Smooth muscle cell (in vitro differentiated cells): ENCODE results near the gene GALNT17. TPM values are rescaled to one million over a fixed set of nuclear protein-coding genes. Genes with fewer than 3 reads are reported as not detected.

Experiments
- DNase-seq: peaks from one replicate; lab custom pipeline; 2025; ENCODE audit not compliant: unreplicated experiment; lab: John Stamatoyannopoulos, UW
- H2AFZ ChIP-seq: fragments of 200-600 bp; sonication (generic); 2 replicates; pipeline ENCODE4 v1.6.0; 2016; ENCODE audit warnings: antibody characterized with exemption, low read depth, mild to moderate bottlenecking
- H3F3A ChIP-seq: fragments of 200-600 bp; sonication (generic); 2 replicates; pipeline ENCODE4 v1.6.0; 2017; ENCODE audit warnings: antibody characterized with exemption, low read depth
- H3K27ac ChIP-seq: fragments of 200-600 bp; sonication (generic); 2 replicates; pipeline ENCODE4 v1.5.1; 2016; ENCODE audit warnings: low read depth, mild to moderate bottlenecking
- H3K27me3 ChIP-seq: fragments of 200-600 bp; sonication (generic); 2 replicates; pipeline ENCODE4 v1.6.1; 2016; ENCODE audit warnings: low read depth, mild to moderate bottlenecking
- H3K36me3 ChIP-seq: fragments of 200-600 bp; sonication (generic); 2 replicates; pipeline ENCODE4 v1.5.1; 2016; ENCODE audit warnings: low read depth
- H3K4me1 ChIP-seq: fragments of 200-600 bp; sonication (generic); 2 replicates; pipeline ENCODE4 v1.5.1; 2016; ENCODE audit warnings: low read depth
- H3K4me2 ChIP-seq: fragments of 200-600 bp; sonication (generic); 2 replicates; pipeline ENCODE4 v1.6.0; 2016; ENCODE audit warnings: mild to moderate bottlenecking
- H3K4me3 ChIP-seq: fragments of 200-600 bp; sonication (generic); 2 replicates; pipeline ENCODE4 v1.5.1; 2016; ENCODE audit warnings: mild to moderate bottlenecking
- H3K79me2 ChIP-seq: fragments of 200-600 bp; sonication (generic); 2 replicates; pipeline ENCODE4 v1.6.0; 2016; ENCODE audit warnings: low read depth, mild to moderate bottlenecking
- H3K9ac ChIP-seq: fragments of 200-600 bp; sonication (generic); 2 replicates; pipeline ENCODE4 v1.6.0; 2016; ENCODE audit warnings: low read depth
- H3K9me3 ChIP-seq: fragments of 200-600 bp; sonication (generic); replicated peaks from 2 replicates; pipeline ENCODE4 v1.5.1; 2016; ENCODE audit warnings: low read depth
- H4K20me1 ChIP-seq: fragments of 200-600 bp; sonication (generic); 2 replicates; pipeline ENCODE4 v1.6.0; 2016; ENCODE audit warnings: low read depth
- WGBS: methylation state at CpG from one replicate; pipeline ENCODE4 v1.1.7; 2016; ENCODE audit warnings: low lambda C conversion rate; 5-methylcytosine and 5-hydroxymethylcytosine counted together
- polyA plus RNA-seq: library from polyadenylated mRNA; unstranded; fragments of >200 nt; fragmentation: Nextera tagmentation; extraction: Ambion mirVana; gene quantifications from 2 replicates; pipeline ENCODE4 v1.2.1, GENCODE V29; 2016
- total RNA-seq: library from RNA; depleted of rRNA; stranded (reverse); fragments of >200 nt; gene quantifications from 2 replicates; pipeline ENCODE4 v1.2.3, GENCODE V29; 2014
- TF ChIP-seq, protein P1 (sequence below): fragments of 200-600 bp; sonication (generic); IDR thresholded peaks from 2 replicates; pipeline ENCODE4 v1.5.1; 2017; ENCODE audit warnings: borderline replicate concordance, mild to moderate bottlenecking, antibody characterized with exemption; ENCODE audit not compliant: insufficient read depth, poor library complexity, severe bottlenecking

GALNT17 gene
- total and polyA plus RNA-seq, 2 experiments from 2014 or later: 0.38 to 0.45 TPM

DNA sequence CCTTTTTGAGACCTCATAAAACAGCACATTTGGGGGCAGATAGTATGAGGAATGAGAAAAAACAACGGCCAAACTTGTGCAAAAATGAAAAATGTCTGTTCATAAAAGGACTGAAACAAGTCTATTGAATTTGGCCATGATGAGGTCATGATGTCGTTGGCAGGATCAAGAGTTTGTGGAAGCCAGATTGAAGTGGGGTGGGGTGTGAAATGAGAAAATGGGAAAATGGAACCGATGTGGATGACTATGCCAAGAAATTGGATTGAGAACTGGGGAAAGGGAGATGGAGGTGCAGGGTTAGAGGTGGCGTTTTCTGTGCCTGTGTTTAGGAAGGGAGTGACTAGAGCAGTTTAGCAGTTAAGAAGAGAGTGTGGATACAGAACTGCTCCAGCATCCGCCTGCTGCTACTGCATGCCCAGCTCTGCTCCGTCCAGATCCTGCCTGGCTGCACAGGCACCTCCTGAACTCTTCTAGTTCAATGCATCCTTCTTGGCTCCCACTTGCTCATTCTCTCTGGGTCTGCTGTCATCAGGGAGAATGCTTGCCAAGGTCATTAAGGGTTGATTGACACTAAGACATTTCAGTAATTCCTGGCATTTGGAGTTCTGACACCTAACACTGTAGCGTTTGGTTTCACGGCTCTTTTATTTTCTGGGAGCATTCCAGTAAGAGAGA lies 111.9 kb downstream of the GALNT17 start:
- Histone ChIP-seq H3K4me2 (no peak overlapping the region), H3K4me3 (no peak overlapping the region), H3K27ac (no peak overlapping the region), H3K4me1 (peaks cover 10% of the 10 kb centered on the region), H2AFZ (no peak overlapping the region), H3K9me3 (no peaks in the 10 kb centered on the region), H3F3A (no peaks in the 10 kb centered on the region), H4K20me1 (no peaks in the 10 kb centered on the region), H3K27me3 (no peaks in the 10 kb centered on the region), H3K79me2 (no peaks in the 10 kb centered on the region), H3K9ac (no peak overlapping the region), H3K36me3 (no peaks in the 10 kb centered on the region)
- DNase-seq: no peak
- TF ChIP-seq, protein P1, sequence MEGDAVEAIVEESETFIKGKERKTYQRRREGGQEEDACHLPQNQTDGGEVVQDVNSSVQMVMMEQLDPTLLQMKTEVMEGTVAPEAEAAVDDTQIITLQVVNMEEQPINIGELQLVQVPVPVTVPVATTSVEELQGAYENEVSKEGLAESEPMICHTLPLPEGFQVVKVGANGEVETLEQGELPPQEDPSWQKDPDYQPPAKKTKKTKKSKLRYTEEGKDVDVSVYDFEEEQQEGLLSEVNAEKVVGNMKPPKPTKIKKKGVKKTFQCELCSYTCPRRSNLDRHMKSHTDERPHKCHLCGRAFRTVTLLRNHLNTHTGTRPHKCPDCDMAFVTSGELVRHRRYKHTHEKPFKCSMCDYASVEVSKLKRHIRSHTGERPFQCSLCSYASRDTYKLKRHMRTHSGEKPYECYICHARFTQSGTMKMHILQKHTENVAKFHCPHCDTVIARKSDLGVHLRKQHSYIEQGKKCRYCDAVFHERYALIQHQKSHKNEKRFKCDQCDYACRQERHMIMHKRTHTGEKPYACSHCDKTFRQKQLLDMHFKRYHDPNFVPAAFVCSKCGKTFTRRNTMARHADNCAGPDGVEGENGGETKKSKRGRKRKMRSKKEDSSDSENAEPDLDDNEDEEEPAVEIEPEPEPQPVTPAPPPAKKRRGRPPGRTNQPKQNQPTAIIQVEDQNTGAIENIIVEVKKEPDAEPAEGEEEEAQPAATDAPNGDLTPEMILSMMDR: no peak
- WGBS: 75% methylated on average over 8 of the region's 8 CpGs

DNA sequence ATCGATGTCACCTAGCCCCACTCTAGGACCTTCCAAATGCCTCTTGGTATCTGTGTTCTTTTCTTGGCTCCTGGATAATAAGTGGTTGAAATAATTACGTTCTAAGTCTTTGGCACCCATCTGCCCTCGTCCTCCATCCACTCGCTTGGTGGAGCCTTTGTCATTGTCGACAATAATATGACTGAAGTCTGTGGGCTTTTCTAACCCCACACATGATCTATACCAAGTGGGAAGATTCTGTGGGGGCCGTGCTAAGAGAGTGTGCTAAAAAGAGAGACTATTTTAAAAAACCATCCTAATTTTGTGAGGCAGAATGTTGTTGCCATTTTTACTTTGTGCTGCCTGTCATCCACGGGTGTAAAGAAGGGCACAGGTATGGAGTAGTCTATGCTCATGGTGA lies 113.1 kb downstream of the GALNT17 start:
- Histone ChIP-seq H3K36me3 (no peaks in the 10 kb centered on the region), H3K9ac (no peak overlapping the region), H3K4me1 (no peaks in the 10 kb centered on the region), H3K9me3 (no peaks in the 10 kb centered on the region), H3K4me2 (no peak overlapping the region), H3K27me3 (no peaks in the 10 kb centered on the region), H3K4me3 (no peak overlapping the region), H3K27ac (no peak overlapping the region), H3F3A (no peaks in the 10 kb centered on the region), H4K20me1 (no peaks in the 10 kb centered on the region), H3K79me2 (no peaks in the 10 kb centered on the region), H2AFZ (no peak overlapping the region)
- WGBS: 93% methylated on average over 7 of the region's 7 CpGs
- TF ChIP-seq, protein P1: no peak
- DNase-seq: no peak

DNA sequence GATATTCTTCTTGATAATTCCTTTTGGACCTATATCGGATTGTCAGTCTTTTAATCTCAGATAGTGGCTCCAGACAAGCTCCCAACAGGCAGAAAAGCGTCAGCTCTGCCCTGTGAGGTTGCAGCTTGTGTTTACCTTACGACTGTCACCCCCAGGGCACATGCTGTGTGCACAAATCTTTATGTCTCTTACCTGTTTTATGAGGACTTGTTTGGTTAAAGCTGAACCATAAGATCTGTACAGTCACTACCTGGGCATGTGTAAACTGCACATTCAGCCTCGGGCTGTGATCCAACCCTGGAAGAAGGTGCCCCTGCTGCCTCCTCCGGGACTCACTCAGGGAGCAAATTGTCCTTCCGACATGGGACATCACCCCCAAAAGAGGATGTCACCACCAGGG lies 119.8 kb downstream of the GALNT17 start:
- 75% methylated on average over 6 of the region's 6 CpGs for WGBS
- H3K27ac ChIP-seq: no peak overlapping the region
- no peaks in the 10 kb centered on the region for H3K4me1 ChIP-seq
- no peaks in the 10 kb centered on the region for H3F3A ChIP-seq
- H4K20me1 ChIP-seq: no peaks in the 10 kb centered on the region
- no peak overlapping the region for H3K4me2 ChIP-seq
- no peaks in the 10 kb centered on the region for H3K36me3 ChIP-seq
- TF ChIP-seq, protein P1: no peak
- H3K9ac ChIP-seq: no peak overlapping the region
- DNase-seq: no peak
- H3K9me3 ChIP-seq: no peaks in the 10 kb centered on the region
- H2AFZ ChIP-seq: no peak overlapping the region
- no peaks in the 10 kb centered on the region for H3K79me2 ChIP-seq
- H3K27me3 ChIP-seq: no peaks in the 10 kb centered on the region
- H3K4me3 ChIP-seq: no peak overlapping the region

DNA sequence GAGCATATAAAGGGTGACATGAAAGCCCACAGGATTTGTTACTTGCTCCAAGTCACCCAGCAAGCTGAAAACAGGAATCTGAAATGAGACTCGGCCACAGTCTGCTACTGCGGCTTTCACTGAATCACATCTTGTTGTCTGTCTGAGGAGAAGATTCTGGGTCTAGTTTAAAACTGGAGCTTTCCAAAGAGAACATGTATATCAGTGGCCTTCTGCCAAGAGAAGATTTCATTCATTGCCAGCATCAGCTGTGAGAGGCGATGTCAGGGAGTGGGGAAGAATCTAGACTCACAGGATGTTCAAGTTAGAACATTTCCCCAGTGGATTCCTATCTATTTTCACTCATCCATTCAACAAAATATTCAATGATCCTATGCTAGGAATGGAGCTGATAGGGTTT lies 122.8 kb downstream of the GALNT17 start:
- H2AFZ ChIP-seq: no peak overlapping the region
- no peak overlapping the region for H3K4me3 ChIP-seq
- no peak overlapping the region for H3K27ac ChIP-seq
- H3F3A ChIP-seq: no peaks in the 10 kb centered on the region
- DNase-seq: no peak
- H3K4me1 ChIP-seq: no peaks in the 10 kb centered on the region
- H3K9me3 ChIP-seq: no peaks in the 10 kb centered on the region
- no peaks in the 10 kb centered on the region for H3K79me2 ChIP-seq
- no peak overlapping the region for H3K9ac ChIP-seq
- TF ChIP-seq, protein P1: no peak
- no peak overlapping the region for H3K4me2 ChIP-seq
- no peaks in the 10 kb centered on the region for H3K36me3 ChIP-seq
- WGBS: 93% methylated on average over 3 of the region's 3 CpGs
- no peaks in the 10 kb centered on the region for H3K27me3 ChIP-seq
- no peaks in the 10 kb centered on the region for H4K20me1 ChIP-seq
